ENCODE measurements around the gene ACBD6.

DNA sequence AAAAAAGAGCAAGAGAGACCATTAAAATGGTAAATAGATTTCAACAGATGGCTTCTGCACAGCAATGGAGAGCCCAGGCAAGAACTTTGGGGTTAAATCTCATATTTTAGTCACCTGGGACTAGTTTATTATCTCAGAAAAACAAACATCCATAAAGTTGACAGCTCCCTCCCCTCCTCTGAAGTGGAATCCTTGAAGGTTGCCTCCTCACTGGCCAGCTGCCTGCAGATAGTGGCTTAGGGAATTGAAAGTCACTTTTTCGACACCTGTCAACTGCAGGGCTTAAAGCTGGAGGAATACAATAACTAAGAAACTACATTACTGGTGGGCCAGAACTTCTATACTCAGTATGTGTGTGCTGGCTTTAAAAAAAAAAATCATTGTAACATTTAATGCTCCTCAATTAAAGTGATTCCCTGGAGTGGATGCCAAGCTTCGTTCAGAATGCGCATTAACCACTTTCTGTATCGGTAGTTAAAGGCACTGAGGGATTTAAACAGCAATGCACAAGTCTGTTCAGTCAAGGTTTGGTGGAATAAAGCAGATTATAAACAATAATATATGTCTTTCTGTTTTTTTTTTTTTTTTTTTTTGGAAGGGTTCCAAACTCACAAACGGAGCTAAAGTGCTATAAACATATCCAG lies 219.9 kb downstream of the ACBD6 start:
- TF ChIP-seq, protein P1, sequence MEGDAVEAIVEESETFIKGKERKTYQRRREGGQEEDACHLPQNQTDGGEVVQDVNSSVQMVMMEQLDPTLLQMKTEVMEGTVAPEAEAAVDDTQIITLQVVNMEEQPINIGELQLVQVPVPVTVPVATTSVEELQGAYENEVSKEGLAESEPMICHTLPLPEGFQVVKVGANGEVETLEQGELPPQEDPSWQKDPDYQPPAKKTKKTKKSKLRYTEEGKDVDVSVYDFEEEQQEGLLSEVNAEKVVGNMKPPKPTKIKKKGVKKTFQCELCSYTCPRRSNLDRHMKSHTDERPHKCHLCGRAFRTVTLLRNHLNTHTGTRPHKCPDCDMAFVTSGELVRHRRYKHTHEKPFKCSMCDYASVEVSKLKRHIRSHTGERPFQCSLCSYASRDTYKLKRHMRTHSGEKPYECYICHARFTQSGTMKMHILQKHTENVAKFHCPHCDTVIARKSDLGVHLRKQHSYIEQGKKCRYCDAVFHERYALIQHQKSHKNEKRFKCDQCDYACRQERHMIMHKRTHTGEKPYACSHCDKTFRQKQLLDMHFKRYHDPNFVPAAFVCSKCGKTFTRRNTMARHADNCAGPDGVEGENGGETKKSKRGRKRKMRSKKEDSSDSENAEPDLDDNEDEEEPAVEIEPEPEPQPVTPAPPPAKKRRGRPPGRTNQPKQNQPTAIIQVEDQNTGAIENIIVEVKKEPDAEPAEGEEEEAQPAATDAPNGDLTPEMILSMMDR (conservative IDR thresholded peaks at IDR 0.05 in 1 of 2, IDR thresholded peaks at IDR 0.05 in 1 of 2; ENCODE audit: extremely low read depth in 1 of 2, insufficient read depth in 1 of 2, low read depth in 1 of 2, low read length in 2 of 2) = no peak
- TF ChIP-seq EZH2 (IDR thresholded peaks at IDR 0.05; ENCODE audit: borderline replicate concordance, low read length) = no peak

Data from mammary epithelial cell (primary cell).